ENCODE data around the gene TMEM239. TPM values are rescaled to one million over a fixed set of nuclear protein-coding genes. Genes with fewer than 3 reads are reported as not detected.

The TMEM239 gene
- polyA plus RNA-seq, 1 donor from 2014 or later = not detected

GRCh38 chr20:2838847-2839671, 22.9 kb downstream of the TMEM239 start:
- no peaks in the 10 kb centered on the region for H4K20me1 ChIP-seq (ENCODE audit: insufficient read depth)
- H3K79me2 ChIP-seq (replicated peaks; ENCODE audit: insufficient read depth, low read length) = peaks cover 3% of the 10 kb centered on the region
- no peaks in the 10 kb centered on the region for H3K9me3 ChIP-seq (ENCODE audit: low read length)
- no peaks in the 10 kb centered on the region for H3K27me3 ChIP-seq (ENCODE audit: insufficient read depth, low read depth, low read length)
- H2AFZ ChIP-seq (ENCODE audit: low read depth, low read length) = no peak overlapping the region
- no peak overlapping the region for H3K27ac ChIP-seq (ENCODE audit: low read length)
- no peaks in the 10 kb centered on the region for H3K36me3 ChIP-seq (ENCODE audit: insufficient read depth, low read length)
- TF ChIP-seq CTCF (IDR thresholded peaks at IDR 0.05; ENCODE audit: poor library complexity, severe bottlenecking) = no peak
- TF ChIP-seq POLR2AphosphoS5 (IDR thresholded peaks at IDR 0.05) = no peak
- TF ChIP-seq SMC3 (conservative IDR thresholded peaks at IDR 0.05; ENCODE audit: poor library complexity) = no peak
- TF ChIP-seq TAF1 (IDR thresholded peaks at IDR 0.05; ENCODE audit: low read depth) = no peak
- TF ChIP-seq MXI1 (conservative IDR thresholded peaks at IDR 0.05; ENCODE audit: poor library complexity, severe bottlenecking) = no peak
- TF ChIP-seq RAD21 (conservative IDR thresholded peaks at IDR 0.05) = no peak
- no peak for TF ChIP-seq EP300 (conservative IDR thresholded peaks at IDR 0.05; ENCODE audit: poor library complexity, severe bottlenecking)
- no peak for TF ChIP-seq EZH2 (IDR thresholded peaks at IDR 0.05; ENCODE audit: borderline replicate concordance, insufficient read depth, low read length, poor library complexity, severe bottlenecking)
- no peak for TF ChIP-seq REST (IDR thresholded peaks at IDR 0.05; ENCODE audit: borderline replicate concordance)
- no peaks in the 10 kb centered on the region for H3K9me2 ChIP-seq (ENCODE audit: insufficient read depth, low read length)
- peak overlapping the region; percentile 97 for H3K4me3 ChIP-seq (ENCODE audit: low read length)
- no peaks in the 10 kb centered on the region for H3F3A ChIP-seq (ENCODE audit: insufficient read depth, low read length, poor library complexity, severe bottlenecking)
- no peak overlapping the region for H3K9ac ChIP-seq (ENCODE audit: low read length)
- H3K4me2 ChIP-seq (ENCODE audit: low read length) = no peak overlapping the region

- Histone ChIP-seq H3K9ac (ENCODE audit: low read length) (no peak overlapping the region), H3K9me2 (ENCODE audit: insufficient read depth, low read length) (no peaks in the 10 kb centered on the region), H2AFZ (ENCODE audit: low read depth, low read length) (no peak overlapping the region), H3F3A (ENCODE audit: insufficient read depth, low read length, poor library complexity, severe bottlenecking) (no peaks in the 10 kb centered on the region), H3K9me3 (ENCODE audit: low read length) (no peaks in the 10 kb centered on the region), H3K4me2 (ENCODE audit: low read length) (no peak overlapping the region), H3K79me2 (replicated peaks; ENCODE audit: insufficient read depth, low read length) (peaks cover 3% of the 10 kb centered on the region), H3K27ac (ENCODE audit: low read length) (no peak overlapping the region), H3K36me3 (ENCODE audit: insufficient read depth, low read length) (no peaks in the 10 kb centered on the region), H3K27me3 (ENCODE audit: insufficient read depth, low read depth, low read length) (no peaks in the 10 kb centered on the region), H4K20me1 (ENCODE audit: insufficient read depth) (no peaks in the 10 kb centered on the region), H3K4me3 (ENCODE audit: low read length) (peak overlapping the region; percentile 97)
- TF ChIP-seq CTCF (IDR thresholded peaks at IDR 0.05; ENCODE audit: poor library complexity, severe bottlenecking) (no peak), REST (IDR thresholded peaks at IDR 0.05; ENCODE audit: borderline replicate concordance) (no peak), RAD21 (conservative IDR thresholded peaks at IDR 0.05) (no peak), EZH2 (IDR thresholded peaks at IDR 0.05; ENCODE audit: borderline replicate concordance, insufficient read depth, low read length, poor library complexity, severe bottlenecking) (no peak), MXI1 (conservative IDR thresholded peaks at IDR 0.05; ENCODE audit: poor library complexity, severe bottlenecking) (no peak), POLR2AphosphoS5 (IDR thresholded peaks at IDR 0.05) (no peak), TAF1 (IDR thresholded peaks at IDR 0.05; ENCODE audit: low read depth) (no peak), SMC3 (conservative IDR thresholded peaks at IDR 0.05; ENCODE audit: poor library complexity) (no peak), EP300 (conservative IDR thresholded peaks at IDR 0.05; ENCODE audit: poor library complexity, severe bottlenecking) (no peak)
Measured at GRCh38 chr20:2839732-2840137, 23.6 kb downstream of the TMEM239 start.

All from neural cell (in vitro differentiated cells).